Brain microvascular endothelial cell (primary cell): Measurements from ENCODE around the gene GALNT18.
A peak's percentile ranks its signal among the peaks of the same experiment; 100 is the strongest.

Source experiments
- DNase-seq: peaks from one replicate; pipeline ENCODE4 v3.0.0-alpha.2; 2020
- H3K27ac ChIP-seq: fragments of 250-450 bp; sonication (Bioruptor Pico); 2 replicates; pipeline ENCODE4 v1.5.1; 2020; ENCODE audit warnings: mild to moderate bottlenecking, moderate library complexity
- H3K27me3 ChIP-seq: fragments of 250-450 bp; sonication (Bioruptor Pico); replicated peaks from 2 replicates; pipeline ENCODE4 v1.5.1; 2020; ENCODE audit warnings: mild to moderate bottlenecking
- H3K36me3 ChIP-seq: fragments of 250-450 bp; sonication (Bioruptor Pico); replicated peaks from 2 replicates; pipeline ENCODE4 v1.5.1; 2020; ENCODE audit warnings: mild to moderate bottlenecking
- H3K4me3 ChIP-seq: 2 replicates; pipeline ENCODE4 v1.5.1; 2011; ENCODE audit warnings: low read depth, mild to moderate bottlenecking, control low read depth, low read length, moderate library complexity
- CTCF ChIP-seq: IDR thresholded peaks from 2 replicates; pipeline ENCODE4 v1.5.1; 2011; ENCODE audit warnings: low read depth, mild to moderate bottlenecking, moderate library complexity, low read length, control low read depth, inconsistent platforms; ENCODE audit errors: missing control alignments
- in situ Hi-C: cut with HindIII; loops from 2 replicates; pipeline ENCODE4 v1.10.0; 2017; ENCODE audit warnings: low sequenced_read_pairs, low pct_ligation_motif_present

GALNT18 gene

GRCh38 chr11:11400635-11401232 lies 221.1 kb downstream of the GALNT18 start:
- Histone ChIP-seq H3K27ac (no peak overlapping the region), H3K27me3 (peaks cover 13% of the 10 kb centered on the region), H3K4me3 (no peak overlapping the region), H3K36me3 (no peaks in the 10 kb centered on the region)
- peak; percentile 58 for TF ChIP-seq CTCF
- in situ Hi-C loops: no loop called here
- no peak for DNase-seq

- no peak for TF ChIP-seq CTCF
- in situ Hi-C loops: no loop called here
- Histone ChIP-seq H3K27ac (no peak overlapping the region), H3K4me3 (no peak overlapping the region), H3K27me3 (peaks cover 11% of the 10 kb centered on the region), H3K36me3 (no peaks in the 10 kb centered on the region)
- DNase-seq: no peak
Measured at GRCh38 chr11:11400121-11400520, 221.7 kb downstream of the GALNT18 start.

- Histone ChIP-seq H3K27me3 (no peaks in the 10 kb centered on the region), H3K4me3 (no peak overlapping the region), H3K27ac (no peak overlapping the region), H3K36me3 (no peaks in the 10 kb centered on the region)
- in situ Hi-C loops: no loop called here
- no peak for DNase-seq
- TF ChIP-seq CTCF: no peak
Measured at GRCh38 chr11:11397781-11398180, 224.0 kb downstream of the GALNT18 start.

- no peak for TF ChIP-seq CTCF
- no peaks in the 10 kb centered on the region for H3K27me3 ChIP-seq
- no peak overlapping the region for H3K4me3 ChIP-seq
- in situ Hi-C loops: no loop called here
- H3K36me3 ChIP-seq: no peaks in the 10 kb centered on the region
- no peak overlapping the region for H3K27ac ChIP-seq
- no peak for DNase-seq
Measured at GRCh38 chr11:11397036-11397415, 224.8 kb downstream of the GALNT18 start.

GRCh38 chr11:11396301-11397035 lies 225.3 kb downstream of the GALNT18 start:
- Histone ChIP-seq H3K36me3 (no peaks in the 10 kb centered on the region), H3K4me3 (no peak overlapping the region), H3K27ac (no peak overlapping the region), H3K27me3 (no peaks in the 10 kb centered on the region)
- DNase-seq: peak; percentile 84
- no peak for TF ChIP-seq CTCF
- in situ Hi-C loops: no loop called here
